H9 (cell line): ENCODE results near the gene DAB1. TPM values are rescaled to one million over a fixed set of nuclear protein-coding genes. Genes with fewer than 3 reads are reported as not detected.

Source experiments
- DNase-seq: peaks from one replicate; pipeline ENCODE4 v3.0.0-alpha.2; 2017
- H2AFZ ChIP-seq: one replicate; pipeline ENCODE4 v1.6.1; 2013; ENCODE audit warnings: mild to moderate bottlenecking, low read length, control low read depth, moderate library complexity
- H2AK5ac ChIP-seq: 2 replicates; pipeline ENCODE4 v1.6.1; 2013; ENCODE audit warnings: low read length, control low read depth, mixed read lengths; ENCODE audit not compliant: insufficient read length
- H2BK120ac ChIP-seq: one replicate; pipeline ENCODE4 v1.6.1; 2013; ENCODE audit warnings: low read depth, mild to moderate bottlenecking, low read length, control low read depth, inconsistent platforms; ENCODE audit not compliant: poor library complexity, severe bottlenecking
- H2BK12ac ChIP-seq: 2 replicates; pipeline ENCODE4 v1.6.1; 2013; ENCODE audit warnings: low read length, control low read depth, mixed read lengths, low read depth; ENCODE audit not compliant: insufficient read length
- H2BK15ac ChIP-seq: 2 replicates; pipeline ENCODE4 v1.6.1; 2013; ENCODE audit warnings: low read depth, low read length, control low read depth
- H2BK20ac ChIP-seq: one replicate; pipeline ENCODE4 v1.6.1; 2013; ENCODE audit warnings: low read depth, mild to moderate bottlenecking, low read length, control low read depth, inconsistent platforms; ENCODE audit not compliant: poor library complexity, severe bottlenecking
- H2BK5ac ChIP-seq: 2 replicates; pipeline ENCODE4 v1.6.1; 2013; ENCODE audit warnings: low read length, control low read depth, mixed read lengths; ENCODE audit not compliant: insufficient read length
- H3K14ac ChIP-seq: 2 replicates; pipeline ENCODE4 v1.6.1; 2013; ENCODE audit warnings: low read length, control low read depth; ENCODE audit not compliant: insufficient read depth
- H3K18ac ChIP-seq: 2 replicates; pipeline ENCODE4 v1.6.1; 2013; ENCODE audit warnings: low read depth, mild to moderate bottlenecking, mixed read lengths, low read length, control low read depth; ENCODE audit not compliant: insufficient read length
- H3K23ac ChIP-seq: 2 replicates; pipeline ENCODE4 v1.6.1; 2013; ENCODE audit warnings: low read length, control low read depth, mixed read lengths, low read depth; ENCODE audit not compliant: insufficient read length
- H3K23me2 ChIP-seq: 2 replicates; pipeline ENCODE4 v1.6.1; 2013; ENCODE audit warnings: low read depth, mild to moderate bottlenecking, mixed read lengths, low read length, control low read depth; ENCODE audit not compliant: insufficient read length, poor library complexity, severe bottlenecking
- H3K27ac ChIP-seq: 2 replicates; pipeline ENCODE4 v1.5.1; 2013; ENCODE audit warnings: low read length, control low read depth, mixed read lengths, low read depth; ENCODE audit not compliant: insufficient read length
- H3K27me3 ChIP-seq: 2 replicates; pipeline ENCODE4 v1.6.1; 2013; ENCODE audit warnings: low read length, control low read depth, inconsistent platforms; ENCODE audit not compliant: insufficient read depth
- H3K4ac ChIP-seq: 2 replicates; pipeline ENCODE4 v1.6.1; 2013; ENCODE audit warnings: low read depth, mild to moderate bottlenecking, control low read depth, inconsistent platforms, low read length, moderate library complexity
- H3K4me1 ChIP-seq: 2 replicates; pipeline ENCODE4 v1.6.1; 2013; ENCODE audit warnings: low read length, control low read depth, inconsistent platforms; ENCODE audit not compliant: insufficient read depth
- H3K4me2 ChIP-seq: 2 replicates; pipeline ENCODE4 v1.6.1; 2013; ENCODE audit warnings: low read length, control low read depth, mixed read lengths; ENCODE audit not compliant: insufficient read length, insufficient read depth
- H3K56ac ChIP-seq: 2 replicates; pipeline ENCODE4 v1.6.1; 2013; ENCODE audit warnings: low read depth, mild to moderate bottlenecking, mixed read lengths, low read length, control low read depth; ENCODE audit not compliant: insufficient read length
- H3K79me1 ChIP-seq: 2 replicates; pipeline ENCODE4 v1.6.1; 2013; ENCODE audit warnings: low read depth, mild to moderate bottlenecking, moderate library complexity, low read length, control low read depth, inconsistent platforms; ENCODE audit not compliant: insufficient read depth, poor library complexity, severe bottlenecking
- H3K79me2 ChIP-seq: 2 replicates; pipeline ENCODE4 v1.6.1; 2013; ENCODE audit warnings: low read length, control low read depth, inconsistent platforms; ENCODE audit not compliant: insufficient read depth
- H3K9ac ChIP-seq: 2 replicates; pipeline ENCODE4 v1.6.1; 2013; ENCODE audit warnings: low read length, control low read depth, mixed read lengths; ENCODE audit not compliant: insufficient read length; ENCODE audit errors: extremely low read depth
- H3K9me3 ChIP-seq: one replicate; pipeline ENCODE4 v1.6.1; 2013; ENCODE audit warnings: low read depth, low read length, inconsistent platforms; ENCODE audit not compliant: control insufficient read depth
- H3T11ph ChIP-seq: one replicate; pipeline ENCODE4 v1.6.1; 2013; ENCODE audit warnings: mild to moderate bottlenecking, low read length, control low read depth, inconsistent platforms
- H4K20me1 ChIP-seq: one replicate; pipeline ENCODE4 v1.6.1; 2013; ENCODE audit not compliant: control insufficient read depth, insufficient read length, insufficient read depth
- H4K5ac ChIP-seq: 2 replicates; pipeline ENCODE4 v1.6.1; 2013; ENCODE audit warnings: low read depth, mild to moderate bottlenecking, mixed read lengths, low read length, control low read depth; ENCODE audit not compliant: insufficient read length
- H4K8ac ChIP-seq: replicated peaks from 2 replicates; pipeline ENCODE4 v1.6.1; 2013; ENCODE audit warnings: low read length, control low read depth, mixed read lengths, low read depth; ENCODE audit not compliant: insufficient read length
- H4K91ac ChIP-seq: 2 replicates; pipeline ENCODE4 v1.6.1; 2013; ENCODE audit warnings: low read depth, mild to moderate bottlenecking, moderate library complexity, mixed read lengths, low read length, control low read depth; ENCODE audit not compliant: insufficient read length
- H3K27ac Mint-ChIP-seq, 3 experiments: 2 replicates in 2 of 3; 3 replicates in 1 of 3; pipeline ENCODE4 v1.8.0; 2020 to 2021; ENCODE audit warnings: mixed read lengths in 3 of 3, mild to moderate bottlenecking in 1 of 3, moderate library complexity in 1 of 3
- H3K27me3 Mint-ChIP-seq: 2 replicates; pipeline ENCODE4 v1.8.0; 2021; ENCODE audit warnings: low read depth, mild to moderate bottlenecking, moderate library complexity, mixed read lengths
- H3K36me3 Mint-ChIP-seq, 3 experiments: 2 replicates in 2 of 3; 3 replicates in 1 of 3; pipeline ENCODE4 v1.8.0; 2020 to 2021; ENCODE audit warnings: low read depth in 3 of 3, mixed read lengths in 3 of 3; ENCODE audit not compliant: insufficient read depth in 1 of 3
- H3K4me1 Mint-ChIP-seq, 2 experiments: 2 replicates each; pipeline ENCODE4 v1.8.0; 2020; ENCODE audit warnings: mixed read lengths in 2 of 2
- H3K4me3 Mint-ChIP-seq, 2 experiments: 2 replicates in 1 of 2; 3 replicates in 1 of 2; pipeline ENCODE4 v1.8.0; 2020 to 2021; ENCODE audit warnings: mild to moderate bottlenecking in 2 of 2, mixed read lengths in 2 of 2, moderate library complexity in 1 of 2
- H3K9me3 Mint-ChIP-seq, 2 experiments: 2 replicates in 1 of 2; 3 replicates in 1 of 2; pipeline ENCODE4 v1.8.0; 2020; ENCODE audit warnings: mild to moderate bottlenecking in 2 of 2, mixed read lengths in 2 of 2, moderate library complexity in 1 of 2
- CTCF ChIP-seq: fragments of 200-600 bp; sonication (generic); conservative IDR thresholded peaks from 3 replicates; pipeline ENCODE4 v1.8.0; 2021; ENCODE audit warnings: antibody characterized with exemption, mild to moderate bottlenecking
- WGBS: extraction: QIAGEN DNeasy Blood & Tissue Kit; methylation state at CpG from one replicate; pipeline ENCODE4 v1.1.7; 2013; ENCODE audit warnings: missing lambda C conversion rate, low lambda C conversion rate, mixed read lengths; ENCODE audit not compliant: insufficient read length; ENCODE audit errors: extremely low coverage; 5-methylcytosine and 5-hydroxymethylcytosine counted together
- total RNA-seq: library from RNA; stranded (reverse); gene quantifications from 2 replicates; pipeline ENCODE4 v1.2.1, GENCODE V29; 2021

The DAB1 gene
- total RNA-seq, 1 experiment from 2014 or later = 9.3 TPM

GRCh38 chr1:57381871-57382270 lies 42.0 kb downstream of the DAB1 start:
- no peak overlapping the region for H3K27ac Mint-ChIP-seq
- Histone ChIP-seq H2BK120ac (no peak overlapping the region), H4K91ac (no peak overlapping the region), H2BK15ac (no peak overlapping the region), H4K8ac (no peak overlapping the region), H2BK12ac (no peak overlapping the region), H4K20me1 (no peaks in the 10 kb centered on the region), H3K18ac (no peak overlapping the region), H3K4me2 (no peak overlapping the region), H3K23me2 (no peaks in the 10 kb centered on the region), H4K5ac (no peak overlapping the region), H2AFZ (no peak overlapping the region), H3K27me3 (no peaks in the 10 kb centered on the region), H3K14ac (no peak overlapping the region), H3K9ac (no peak overlapping the region), H3K9me3 (no peaks in the 10 kb centered on the region), H3K79me2 (0 out of 2 replicates have a peak, but pooled peaks cover 2% of the 10 kb centered on the region), H3K23ac (no peak overlapping the region), H3T11ph (no peak overlapping the region), H3K79me1 (no peaks in the 10 kb centered on the region), H3K56ac (no peak overlapping the region), H2BK20ac (no peak overlapping the region), H3K27ac (no peak overlapping the region), H3K4me1 (peaks cover 6% of the 10 kb centered on the region; the same call in 1 of the 2 replicates), H2BK5ac (no peak overlapping the region), H3K4ac (no peak overlapping the region), H2AK5ac (no peak overlapping the region)
- no peaks in the 10 kb centered on the region for H3K36me3 Mint-ChIP-seq
- H3K27me3 Mint-ChIP-seq = no peaks in the 10 kb centered on the region
- WGBS = no CpG with 5 or more reads among the region's 2 CpGs
- no peak for TF ChIP-seq CTCF
- no peak overlapping the region for H3K4me3 Mint-ChIP-seq
- H3K4me1 Mint-ChIP-seq = peaks cover 12 to 18% of the 10 kb centered on the region in 2 experiments
- H3K9me3 Mint-ChIP-seq = no peaks in the 10 kb centered on the region
- DNase-seq = no peak
